Thyroid gland (tissue), 4 donors: ENCODE measurements around the gene PLCB1.

Experiments used
- CTCF ChIP-seq, 6 experiments: fragments of 200-600 bp in 3 of 6; fragments of 450-650 bp in 3 of 6; sonication (generic) in 3 of 6; IDR thresholded peaks; one replicate each; pipeline ENCODE4 v1.5.1; 2016 to 2019; ENCODE audit warnings: antibody characterized with exemption in 6 of 6, mild to moderate bottlenecking in 2 of 6, inconsistent platforms in 1 of 6, moderate library complexity in 1 of 6
- POLR2A ChIP-seq, 2 donors: fragments of 450-650 bp; IDR thresholded peaks; one replicate each; pipeline ENCODE4 v1.6.1; 2017; ENCODE audit warnings: antibody characterized with exemption in 2 of 2, mild to moderate bottlenecking in 2 of 2, moderate library complexity in 1 of 2

- TF ChIP-seq CTCF (IDR thresholded peaks at IDR 0.05) (no peak), POLR2A (IDR thresholded peaks at IDR 0.05) (no peak)
These were observed 73.9 kb downstream of the PLCB1 start for GRCh38 chr20:8205996-8206395.
